Measurements from ENCODE around the gene WDFY4.

- no peak for TF ChIP-seq CTCF (IDR thresholded peaks at IDR 0.05)
- TF ChIP-seq POLR2A (IDR thresholded peaks at IDR 0.05), result no peak
Measured at GRCh38 chr10:48655411-48656240, 29.0 kb upstream of the WDFY4 start.
